Fibroblast of the aortic adventitia (primary cell): ENCODE measurements around the gene TEX50. TPM values are rescaled to one million over a fixed set of nuclear protein-coding genes. Genes with fewer than 3 reads are reported as not detected.
"Not testable (repeated sequence)": the region's sequence is repeated elsewhere in the genome, so short reads cannot be mapped to it uniquely, and the experiment has no call there.

Experiments
- DNase-seq: peaks from one replicate; pipeline ENCODE4 v3.0.0-alpha.2; 2010; ENCODE audit warnings: low read depth
- H3K4me3 ChIP-seq: 2 replicates; pipeline ENCODE4 v1.5.1; 2011; ENCODE audit warnings: low read depth, mild to moderate bottlenecking, control low read depth, low read length, moderate library complexity
- total RNA-seq: library from RNA; depleted of rRNA; stranded (reverse); fragments of >200 nt; gene quantifications from 2 replicates; pipeline ENCODE4 v1.2.3, GENCODE V29; 2012; ENCODE audit warnings: low replicate concordance
- TF ChIP-seq, protein P1 (sequence below): IDR thresholded peaks from 2 replicates; pipeline ENCODE4 v1.5.1; 2011; ENCODE audit warnings: mild to moderate bottlenecking, low read length, control low read depth, inconsistent platforms; ENCODE audit not compliant: insufficient read depth

TEX50 gene
- total RNA-seq, 1 donor: not detected

GRCh38 chr1:173616859-173617258 lies 18.3 kb upstream of the TEX50 start:
- no peak for DNase-seq
- H3K4me3 ChIP-seq: no peak overlapping the region
- TF ChIP-seq, protein P1, sequence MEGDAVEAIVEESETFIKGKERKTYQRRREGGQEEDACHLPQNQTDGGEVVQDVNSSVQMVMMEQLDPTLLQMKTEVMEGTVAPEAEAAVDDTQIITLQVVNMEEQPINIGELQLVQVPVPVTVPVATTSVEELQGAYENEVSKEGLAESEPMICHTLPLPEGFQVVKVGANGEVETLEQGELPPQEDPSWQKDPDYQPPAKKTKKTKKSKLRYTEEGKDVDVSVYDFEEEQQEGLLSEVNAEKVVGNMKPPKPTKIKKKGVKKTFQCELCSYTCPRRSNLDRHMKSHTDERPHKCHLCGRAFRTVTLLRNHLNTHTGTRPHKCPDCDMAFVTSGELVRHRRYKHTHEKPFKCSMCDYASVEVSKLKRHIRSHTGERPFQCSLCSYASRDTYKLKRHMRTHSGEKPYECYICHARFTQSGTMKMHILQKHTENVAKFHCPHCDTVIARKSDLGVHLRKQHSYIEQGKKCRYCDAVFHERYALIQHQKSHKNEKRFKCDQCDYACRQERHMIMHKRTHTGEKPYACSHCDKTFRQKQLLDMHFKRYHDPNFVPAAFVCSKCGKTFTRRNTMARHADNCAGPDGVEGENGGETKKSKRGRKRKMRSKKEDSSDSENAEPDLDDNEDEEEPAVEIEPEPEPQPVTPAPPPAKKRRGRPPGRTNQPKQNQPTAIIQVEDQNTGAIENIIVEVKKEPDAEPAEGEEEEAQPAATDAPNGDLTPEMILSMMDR: no peak

- no peak overlapping the region for H3K4me3 ChIP-seq
- DNase-seq: no peak
- TF ChIP-seq, protein P1: no peak
Observed at GRCh38 chr1:173627269-173627668, 7.9 kb upstream of the TEX50 start.

DNA sequence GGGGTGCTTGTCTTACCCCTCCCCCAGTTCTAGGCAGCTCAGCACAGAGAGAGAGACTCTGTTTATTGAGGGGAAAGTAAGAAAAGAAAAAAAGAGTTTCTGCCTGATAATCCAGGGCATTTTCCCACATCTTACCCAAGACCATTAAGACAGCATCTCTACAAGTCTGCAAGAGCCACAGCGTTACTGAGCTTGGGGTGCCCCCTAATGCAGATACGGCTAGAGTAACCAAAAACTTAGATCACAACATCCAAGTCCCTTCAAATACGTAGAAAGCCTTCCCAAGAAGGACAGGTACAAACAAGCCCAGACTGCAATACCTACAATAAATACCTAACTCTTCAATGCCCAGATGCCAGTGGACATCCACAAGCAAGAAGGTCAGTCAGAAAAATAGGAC lies 6.2 kb upstream of the TEX50 start:
- TF ChIP-seq, protein P1: no peak
- peak; percentile 12 for DNase-seq
- no peak overlapping the region for H3K4me3 ChIP-seq

DNA sequence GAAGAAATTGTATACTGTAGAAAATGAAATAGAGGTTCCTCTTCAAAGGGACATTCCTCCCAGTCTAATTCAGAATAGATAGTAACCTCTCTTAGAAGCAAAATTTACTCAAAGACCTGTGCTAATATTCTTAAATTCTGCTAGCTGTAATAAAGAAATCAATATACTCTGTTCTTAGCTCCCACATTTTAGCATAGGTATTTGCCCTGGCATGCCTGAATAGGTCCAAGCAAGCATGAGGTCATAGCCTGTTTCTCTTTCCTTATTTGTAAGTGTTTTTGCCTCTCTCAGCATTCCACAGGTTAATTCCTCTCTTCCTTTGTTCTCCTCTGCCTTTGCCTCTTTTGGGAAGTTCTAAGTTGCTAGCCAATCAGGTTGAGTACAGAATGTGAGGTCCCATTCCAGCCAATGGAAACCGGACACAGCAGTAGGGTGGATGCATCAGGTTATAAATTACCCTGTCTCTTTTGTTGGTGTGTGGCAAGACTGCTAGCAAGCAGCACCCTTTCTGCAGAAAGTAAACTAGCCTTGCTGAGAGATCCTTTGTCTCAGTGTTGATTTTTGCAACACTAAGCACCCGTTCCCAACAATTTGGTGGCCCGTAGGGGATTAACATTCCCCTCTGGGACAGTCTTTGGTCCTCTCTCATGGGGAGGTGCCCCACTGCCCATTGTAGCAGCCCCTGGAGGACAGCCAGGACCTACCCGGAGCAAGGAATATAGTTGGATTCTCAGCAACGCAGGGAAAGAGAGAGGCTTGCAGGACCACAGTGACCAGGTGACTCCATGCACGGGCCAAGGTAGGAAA lies 2.3 kb downstream of the TEX50 start:
- DNase-seq, H3K4me3 ChIP-seq: not testable (repeated sequence)

- H3K4me3 ChIP-seq: no peak overlapping the region
- TF ChIP-seq, protein P1: no peak
- no peak for DNase-seq
Observed at GRCh38 chr1:173638043-173639021, 3.2 kb downstream of the TEX50 start.

GRCh38 chr1:173639102-173639501 lies 4.0 kb downstream of the TEX50 start:
- H3K4me3 ChIP-seq: no peak overlapping the region
- TF ChIP-seq, protein P1: no peak
- no peak for DNase-seq

DNA sequence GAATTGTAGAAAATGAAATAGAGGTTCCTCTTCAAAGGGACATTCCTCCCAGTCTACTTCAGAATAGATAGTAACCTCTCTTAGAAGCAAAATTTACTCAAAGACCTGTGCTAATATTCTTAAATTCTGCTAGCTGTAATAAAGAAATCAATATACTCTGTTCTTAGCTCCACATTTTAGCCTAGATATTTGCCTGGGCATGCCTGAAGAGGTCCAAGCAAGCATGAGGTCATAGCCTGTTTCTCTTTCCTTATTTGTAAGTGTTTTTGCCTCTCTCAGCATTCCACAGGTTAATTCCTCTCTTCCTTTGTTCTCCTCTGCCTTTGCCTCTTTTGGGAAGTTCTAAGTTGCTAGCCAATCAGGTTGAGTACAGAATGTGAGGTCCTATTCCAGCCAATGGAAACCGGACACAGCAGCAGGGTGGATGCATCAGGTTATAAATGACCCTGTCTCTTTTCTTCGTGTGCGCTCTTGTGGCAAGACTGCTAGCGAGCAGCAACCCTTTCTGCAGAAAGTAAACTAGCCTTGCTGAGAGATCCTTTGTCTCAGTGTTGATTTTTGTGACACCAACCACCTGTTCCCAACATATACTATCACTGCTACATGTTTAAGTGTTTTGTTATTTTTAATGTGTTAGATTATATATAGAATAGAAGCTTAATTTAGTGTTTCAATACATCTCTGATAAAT lies 7.5 kb downstream of the TEX50 start:
- DNase-seq: peak; percentile 2
- H3K4me3 ChIP-seq: not testable (repeated sequence)
